Left ventricle myocardium inferior (tissue), 1 donor: ENCODE data around the gene DAAM1. TPM values are rescaled to one million over a fixed set of nuclear protein-coding genes. Genes with fewer than 3 reads are reported as not detected.
A peak's percentile ranks its signal among the peaks of the same experiment; 100 is the strongest.

ENCODE experiments used
- DNase-seq: peaks from one replicate; pipeline ENCODE4 v3.0.0-alpha.2; 2020
- H3K27ac ChIP-seq: fragments of 200-600 bp; replicated peaks from 2 replicates; pipeline ENCODE4 v1.8.0; 2021
- H3K27me3 ChIP-seq: fragments of 200-600 bp; 2 replicates; pipeline ENCODE4 v1.8.0; 2021; ENCODE audit warnings: low read depth
- H3K36me3 ChIP-seq: fragments of 200-600 bp; 2 replicates; pipeline ENCODE4 v1.8.0; 2021
- H3K4me1 ChIP-seq: fragments of 200-600 bp; 2 replicates; pipeline ENCODE4 v1.8.0; 2021
- H3K4me3 ChIP-seq: fragments of 200-600 bp; 2 replicates; pipeline ENCODE4 v1.8.0; 2021; ENCODE audit warnings: mild to moderate bottlenecking, moderate library complexity
- H3K9me3 ChIP-seq: fragments of 200-600 bp; replicated peaks from 2 replicates; pipeline ENCODE4 v1.8.0; 2021
- intact Hi-C: fragments of 100-400 bp; cut with micrococcal nuclease; formaldehyde crosslinking; loops from one replicate; pipeline ENCODE4 v1.11.0; 2022
- total RNA-seq: library from RNA; stranded (reverse); fragmentation: NEBNext Ultra II Directional; extraction: Animal tissue kit (Norgen Biotek cat#: 25700); gene quantifications from one replicate; pipeline ENCODE4 v1.2.1, GENCODE V29; 2021
- TF ChIP-seq, protein P1 (sequence below): fragments of 200-600 bp; IDR thresholded peaks from 2 replicates; pipeline ENCODE4 v1.8.0; 2021; ENCODE audit warnings: antibody characterized with exemption, mild to moderate bottlenecking, borderline replicate concordance
- donor health status: DM: no; HTN: yes; CAD: no; lungs with severe emphysema.

Gene DAAM1
- total RNA-seq, 1 donor from 2014 or later, result 84.8 TPM

- H3K27me3 ChIP-seq, result no peaks in the 10 kb centered on the region
- H3K27ac ChIP-seq, result peak overlapping the region; percentile 33
- intact Hi-C loops, result no loop called here
- TF ChIP-seq, protein P1, sequence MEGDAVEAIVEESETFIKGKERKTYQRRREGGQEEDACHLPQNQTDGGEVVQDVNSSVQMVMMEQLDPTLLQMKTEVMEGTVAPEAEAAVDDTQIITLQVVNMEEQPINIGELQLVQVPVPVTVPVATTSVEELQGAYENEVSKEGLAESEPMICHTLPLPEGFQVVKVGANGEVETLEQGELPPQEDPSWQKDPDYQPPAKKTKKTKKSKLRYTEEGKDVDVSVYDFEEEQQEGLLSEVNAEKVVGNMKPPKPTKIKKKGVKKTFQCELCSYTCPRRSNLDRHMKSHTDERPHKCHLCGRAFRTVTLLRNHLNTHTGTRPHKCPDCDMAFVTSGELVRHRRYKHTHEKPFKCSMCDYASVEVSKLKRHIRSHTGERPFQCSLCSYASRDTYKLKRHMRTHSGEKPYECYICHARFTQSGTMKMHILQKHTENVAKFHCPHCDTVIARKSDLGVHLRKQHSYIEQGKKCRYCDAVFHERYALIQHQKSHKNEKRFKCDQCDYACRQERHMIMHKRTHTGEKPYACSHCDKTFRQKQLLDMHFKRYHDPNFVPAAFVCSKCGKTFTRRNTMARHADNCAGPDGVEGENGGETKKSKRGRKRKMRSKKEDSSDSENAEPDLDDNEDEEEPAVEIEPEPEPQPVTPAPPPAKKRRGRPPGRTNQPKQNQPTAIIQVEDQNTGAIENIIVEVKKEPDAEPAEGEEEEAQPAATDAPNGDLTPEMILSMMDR, result no peak
- peaks cover 92% of the 10 kb centered on the region for H3K4me1 ChIP-seq
- H3K4me3 ChIP-seq, result no peak overlapping the region
- no peaks in the 10 kb centered on the region for H3K9me3 ChIP-seq
- DNase-seq, result no peak
- no peaks in the 10 kb centered on the region for H3K36me3 ChIP-seq
These were observed 11.7 kb downstream of the DAAM1 start for GRCh38 chr14:59200195-59200594.

DNA sequence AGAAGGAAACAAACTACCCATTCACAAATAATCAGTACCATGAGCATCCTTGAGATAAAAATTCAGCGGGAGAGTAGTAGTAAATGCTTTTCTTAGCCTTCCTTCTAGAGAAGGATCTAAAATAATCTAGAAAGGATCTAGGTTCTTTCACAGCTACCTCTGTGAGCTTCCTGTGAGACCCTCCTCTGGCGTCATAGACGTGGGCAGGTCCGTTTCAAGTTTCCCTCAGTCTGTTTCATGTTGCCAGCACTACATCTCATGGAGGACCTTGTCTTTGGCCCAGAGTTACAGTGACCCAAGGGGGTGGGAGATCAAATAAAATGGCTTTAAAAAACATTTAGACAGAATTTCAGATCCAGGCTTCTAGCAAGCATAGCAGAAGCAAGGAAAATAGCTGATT, 13.6 kb downstream of the DAAM1 start:
- TF ChIP-seq, protein P1, result no peak
- H3K4me1 ChIP-seq, result peaks cover 84% of the 10 kb centered on the region
- H3K36me3 ChIP-seq, result no peaks in the 10 kb centered on the region
- H3K27me3 ChIP-seq, result no peaks in the 10 kb centered on the region
- H3K27ac ChIP-seq, result no peak overlapping the region
- intact Hi-C loops, result no loop called here
- H3K9me3 ChIP-seq, result no peaks in the 10 kb centered on the region
- H3K4me3 ChIP-seq, result no peak overlapping the region
- no peak for DNase-seq

GRCh38 chr14:59204305-59204704, 15.8 kb downstream of the DAAM1 start:
- H3K4me1 ChIP-seq, result peaks cover 62% of the 10 kb centered on the region
- no peak for DNase-seq
- intact Hi-C loops, result no loop called here
- no peak overlapping the region for H3K4me3 ChIP-seq
- no peaks in the 10 kb centered on the region for H3K36me3 ChIP-seq
- TF ChIP-seq, protein P1, result no peak
- no peaks in the 10 kb centered on the region for H3K27me3 ChIP-seq
- no peaks in the 10 kb centered on the region for H3K9me3 ChIP-seq
- H3K27ac ChIP-seq, result no peak overlapping the region

DNA sequence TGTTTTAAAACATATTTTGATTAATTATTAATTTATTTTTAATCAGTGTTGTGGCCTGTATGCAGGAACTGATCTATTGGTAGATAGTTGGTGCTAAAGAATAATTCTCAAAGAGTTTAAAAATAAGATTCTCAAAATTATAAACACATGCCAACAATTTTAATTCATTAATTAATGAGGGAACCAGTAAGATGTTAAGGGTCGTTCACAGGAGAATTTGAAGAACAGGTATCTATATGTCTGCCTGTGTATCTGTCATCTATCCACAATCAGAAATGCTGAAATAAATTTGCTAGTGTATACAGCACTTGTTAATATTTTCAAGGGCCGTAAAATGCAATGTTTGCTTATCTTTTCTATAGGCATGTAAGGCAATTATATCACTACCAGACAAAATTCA, 18.4 kb downstream of the DAAM1 start:
- Histone ChIP-seq H3K27ac (no peak overlapping the region), H3K27me3 (no peaks in the 10 kb centered on the region), H3K36me3 (no peaks in the 10 kb centered on the region), H3K4me1 (peaks cover 58% of the 10 kb centered on the region), H3K4me3 (no peak overlapping the region), H3K9me3 (no peaks in the 10 kb centered on the region)
- intact Hi-C loops, result no loop called here
- TF ChIP-seq, protein P1, result no peak
- DNase-seq, result no peak

DNA sequence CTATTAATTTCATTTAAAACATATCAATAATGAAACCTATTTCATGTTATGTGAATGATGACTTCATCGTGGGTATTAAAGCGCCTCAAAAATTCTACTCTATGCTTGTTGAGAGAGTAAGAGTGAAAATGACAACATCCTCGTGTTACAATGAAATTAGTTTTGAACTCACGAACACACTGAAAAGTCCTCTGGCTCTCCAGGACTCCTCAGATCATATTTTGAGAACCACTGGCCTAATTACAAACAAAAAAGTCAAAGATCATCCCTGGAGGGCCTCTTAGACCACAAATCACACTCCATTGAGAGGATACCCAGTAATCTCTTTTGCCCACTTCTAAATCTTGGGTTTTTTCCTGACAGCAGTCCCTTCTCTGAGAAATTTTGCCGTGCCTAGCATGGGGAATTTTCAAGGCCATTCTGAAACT, 19.1 kb downstream of the DAAM1 start:
- H3K4me1 ChIP-seq, result peaks cover 58% of the 10 kb centered on the region
- no peaks in the 10 kb centered on the region for H3K27me3 ChIP-seq
- intact Hi-C loops, result no loop called here

More for the DNA sequence above, 19.1 kb downstream of the DAAM1 start:
- Histone ChIP-seq H3K4me3 (no peak overlapping the region), H3K27ac (no peak overlapping the region), H3K9me3 (no peaks in the 10 kb centered on the region), H3K36me3 (no peaks in the 10 kb centered on the region)
- no peak for DNase-seq
- TF ChIP-seq, protein P1, result no peak
